NCI-H2196 (cell line): ENCODE results near the gene RAP1GAP.
A peak's percentile ranks its signal among the peaks of the same experiment; 100 is the strongest.
"Not testable (repeated sequence)": the region's sequence is repeated elsewhere in the genome, so short reads cannot be mapped to it uniquely, and the experiment has no call there.

ENCODE experiments used
- DNase-seq: peaks from one replicate; lab custom pipeline; 2025; ENCODE audit not compliant: unreplicated experiment; lab: John Stamatoyannopoulos, UW

Gene RAP1GAP

DNA sequence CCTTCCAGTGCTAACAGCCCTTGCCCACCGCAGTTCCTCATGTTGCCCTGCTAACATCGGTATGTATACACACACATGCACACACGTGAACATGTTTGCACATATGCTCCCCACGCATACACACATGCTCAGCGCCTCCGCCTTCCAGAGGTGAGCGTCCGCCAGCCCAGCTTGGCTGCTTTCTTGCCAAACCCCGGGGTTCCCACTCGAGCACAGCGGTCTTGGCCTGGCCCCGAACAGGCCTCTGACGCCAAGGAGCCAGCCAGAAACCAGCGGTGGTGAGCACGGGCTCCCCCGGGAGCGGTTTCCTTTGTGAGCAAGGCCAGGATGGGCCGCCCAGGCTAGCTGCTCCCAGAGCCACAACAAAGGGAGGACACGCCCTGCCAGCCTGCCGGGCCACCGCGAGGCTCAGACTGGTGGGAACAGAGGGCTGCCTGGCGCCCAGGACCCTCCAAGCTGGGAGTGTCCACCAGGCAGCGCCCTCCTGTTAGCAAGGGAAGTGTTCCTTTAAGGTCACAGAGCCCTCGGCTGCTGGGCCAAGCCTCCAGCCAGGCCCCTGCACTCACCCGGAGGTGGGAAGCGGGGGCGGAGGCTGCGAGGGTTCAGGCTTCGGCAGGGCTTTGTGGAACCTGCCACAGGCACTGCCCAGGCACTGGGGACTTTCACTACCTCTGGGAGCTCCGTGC, 94.5 kb downstream of the RAP1GAP start:
- DNase-seq, result peak; percentile 76

DNA sequence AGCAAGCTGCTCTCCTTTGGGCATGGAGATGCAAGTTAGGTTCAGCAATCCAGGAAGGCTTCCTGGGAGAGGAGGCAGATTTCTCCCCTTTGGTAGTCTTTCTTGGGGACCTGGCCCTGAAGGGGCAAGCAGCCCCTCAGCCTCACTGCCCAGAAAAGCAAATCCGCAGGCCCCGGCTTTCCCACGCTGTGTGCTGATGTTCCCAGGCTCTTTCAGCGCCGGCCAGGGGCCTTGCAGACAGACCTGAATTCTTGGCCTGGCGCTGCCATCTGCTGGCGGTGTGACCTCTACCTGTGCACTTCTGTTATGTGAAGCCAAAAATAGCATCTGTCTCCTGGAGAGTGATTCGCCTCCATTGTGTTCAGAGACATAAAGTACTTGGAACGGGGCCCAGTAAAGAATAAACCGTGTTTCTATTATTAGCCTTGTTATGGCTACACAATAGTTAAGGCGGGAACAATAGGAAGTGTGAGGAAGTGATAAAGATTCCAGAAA, 95.1 kb downstream of the RAP1GAP start:
- peak; percentile 96 for DNase-seq

DNA sequence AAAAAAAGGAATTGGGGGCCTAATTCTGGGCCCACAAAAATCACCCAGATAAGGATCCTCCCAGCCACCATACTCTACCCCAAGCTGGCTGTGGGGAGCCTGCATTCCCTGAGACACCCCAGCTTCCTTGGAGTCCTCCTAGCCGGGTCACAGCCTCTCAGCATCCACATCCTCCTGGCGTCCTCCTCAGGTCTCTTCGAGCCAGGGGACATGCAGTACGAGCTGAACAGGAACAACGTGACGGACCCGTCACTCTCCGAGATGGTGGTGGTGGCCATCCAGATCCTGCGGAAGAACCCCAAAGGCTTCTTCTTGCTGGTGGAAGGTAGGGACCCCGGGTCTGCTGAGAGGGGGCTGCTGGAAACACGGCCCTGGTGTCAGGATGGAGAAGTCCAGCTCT, 95.7 kb downstream of the RAP1GAP start:
- no peak for DNase-seq

DNA sequence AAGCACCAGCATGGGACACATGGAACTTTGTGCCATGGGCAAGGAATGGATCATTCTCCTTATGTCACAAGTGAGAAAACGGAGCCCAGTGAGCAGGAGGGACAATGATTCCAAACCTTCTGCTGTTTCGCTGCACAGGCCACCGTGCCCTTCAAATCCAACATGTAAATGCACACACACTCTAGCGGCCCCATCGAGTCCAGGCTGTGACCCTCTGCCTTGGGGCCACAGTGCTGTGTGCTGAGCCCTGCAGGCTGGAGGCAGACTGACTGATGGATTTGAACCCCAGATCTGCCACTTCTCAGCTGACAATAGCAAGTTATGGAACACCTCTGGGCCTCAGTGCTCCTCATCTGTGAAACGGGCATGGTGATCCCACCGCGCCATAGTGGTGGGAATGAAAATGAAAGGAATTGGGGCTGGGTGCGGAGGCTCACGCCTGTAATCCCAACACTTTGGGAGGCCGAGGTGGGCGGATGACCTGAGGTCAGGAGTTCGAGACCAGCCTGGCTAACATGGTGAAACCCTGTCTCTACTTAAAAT, 96.4 kb downstream of the RAP1GAP start:
- DNase-seq, result no peak

DNA sequence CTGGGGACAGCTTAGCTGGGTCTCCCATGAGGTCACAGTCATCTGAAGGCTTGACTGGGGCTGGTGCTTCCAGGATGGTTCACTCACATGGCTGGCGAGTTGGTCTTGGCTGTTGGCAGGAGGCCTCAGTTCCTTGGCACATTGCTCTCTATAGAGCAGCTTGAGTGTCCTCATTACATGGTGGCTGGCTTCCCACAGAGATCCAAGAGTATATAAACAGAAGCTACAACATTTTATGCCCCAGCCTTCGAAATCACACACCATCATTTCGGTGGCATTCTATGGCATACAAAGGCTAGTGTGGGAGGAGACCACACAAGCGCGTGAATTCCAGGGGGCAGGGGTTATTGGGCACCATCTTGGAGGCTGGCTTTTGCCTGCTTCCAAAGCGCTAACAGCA, 96.9 kb downstream of the RAP1GAP start:
- DNase-seq, result no peak

DNA sequence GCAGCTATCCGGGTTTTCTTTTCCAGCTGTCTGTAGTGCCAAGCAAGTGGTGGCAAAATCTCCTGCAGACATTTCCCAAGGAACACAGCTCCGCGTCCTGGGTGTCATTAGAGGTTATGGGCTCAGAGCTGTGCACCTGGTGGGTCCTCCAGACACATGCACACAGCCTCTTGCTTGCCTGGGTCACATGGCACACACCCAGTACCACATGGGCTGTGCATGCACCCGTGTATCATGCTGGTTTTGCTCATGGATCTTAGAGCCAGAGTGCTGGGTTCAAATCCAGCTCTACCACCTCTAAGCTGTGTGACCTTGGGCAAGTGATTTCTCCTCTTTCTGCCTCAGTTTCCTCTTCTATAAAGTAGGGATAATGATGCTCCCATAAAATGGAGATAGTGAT, 98.3 kb downstream of the RAP1GAP start:
- DNase-seq, result no peak

DNA sequence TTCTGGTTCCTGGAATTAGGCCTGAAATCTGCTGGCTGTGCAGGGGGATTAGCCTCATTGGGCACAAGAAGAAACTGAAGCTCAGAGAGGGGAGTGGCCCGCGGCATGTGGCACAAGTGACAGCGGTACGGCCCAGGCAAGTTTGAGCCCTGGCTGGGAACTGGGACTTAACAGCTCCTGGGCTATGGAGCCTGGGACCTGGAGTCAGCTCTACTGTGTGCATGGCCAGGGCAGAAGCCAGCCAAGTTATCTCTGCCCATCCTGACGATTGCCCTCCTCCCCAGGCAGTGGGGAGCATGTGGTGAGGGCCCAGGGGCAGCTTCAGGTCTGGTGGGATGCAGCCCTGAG, 98.7 kb downstream of the RAP1GAP start:
- no peak for DNase-seq

DNA sequence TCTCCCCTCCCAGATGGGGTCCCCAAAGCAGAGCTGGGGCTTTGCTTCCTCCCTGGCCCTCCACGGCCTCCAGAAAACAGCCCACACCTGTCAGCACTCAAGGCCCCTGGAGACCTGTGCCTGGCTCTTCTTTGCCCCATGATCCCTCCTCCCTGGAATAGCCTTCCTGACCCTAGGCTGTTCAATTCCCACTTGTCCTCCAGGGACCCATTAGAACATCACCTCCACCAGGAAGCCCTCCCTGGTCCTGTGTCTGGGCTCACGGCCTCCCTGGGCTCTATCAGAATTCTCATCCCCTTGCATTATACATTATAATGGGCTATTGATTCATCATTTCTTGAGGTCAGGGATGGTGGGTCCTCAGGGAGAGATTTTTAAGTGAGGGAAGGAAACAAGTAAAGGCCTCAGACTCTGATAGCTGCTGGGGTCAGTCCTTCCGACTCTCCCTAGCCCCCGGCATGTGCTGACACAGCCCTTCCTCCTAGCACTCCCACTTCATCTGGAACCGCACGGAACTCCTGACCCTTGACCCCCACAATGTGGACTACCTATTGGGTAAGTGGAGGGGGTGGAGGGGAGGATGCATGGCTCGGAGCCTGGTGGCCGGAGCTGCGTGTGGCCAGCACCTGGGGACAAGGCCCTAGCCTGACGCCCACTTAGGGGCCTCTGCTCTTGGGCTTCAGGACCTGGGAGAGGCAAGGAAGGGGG, 99.2 kb downstream of the RAP1GAP start:
- no peak for DNase-seq

DNA sequence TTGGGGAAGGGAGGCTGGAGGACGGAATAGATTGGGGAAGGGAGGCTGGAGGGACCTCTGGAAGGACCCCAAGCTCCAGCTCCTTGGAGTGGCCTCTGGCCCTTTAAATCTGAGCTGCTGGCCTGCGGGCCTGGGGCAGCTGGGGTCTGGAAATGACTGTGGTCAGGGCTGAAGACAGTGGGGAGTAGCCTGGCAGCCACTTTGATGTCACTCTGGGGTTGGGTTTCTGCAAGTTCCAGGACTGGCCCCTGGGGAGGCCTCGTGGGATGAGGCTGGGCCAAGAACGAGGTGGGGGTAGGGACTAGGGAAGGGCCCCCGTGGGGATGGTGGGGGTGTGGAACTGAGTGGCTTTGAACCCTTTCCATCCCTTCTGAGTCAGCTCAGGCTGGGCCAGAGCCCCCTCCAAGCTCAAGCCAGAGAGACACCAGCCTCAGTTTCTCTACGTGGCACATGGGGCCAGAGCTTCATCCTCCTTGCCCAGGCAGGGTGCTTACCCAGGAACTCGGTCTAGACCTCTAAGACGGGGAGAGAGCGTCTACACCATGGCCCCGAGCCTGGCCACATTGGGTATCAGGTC, 100.3 kb downstream of the RAP1GAP start:
- DNase-seq, result no peak

DNA sequence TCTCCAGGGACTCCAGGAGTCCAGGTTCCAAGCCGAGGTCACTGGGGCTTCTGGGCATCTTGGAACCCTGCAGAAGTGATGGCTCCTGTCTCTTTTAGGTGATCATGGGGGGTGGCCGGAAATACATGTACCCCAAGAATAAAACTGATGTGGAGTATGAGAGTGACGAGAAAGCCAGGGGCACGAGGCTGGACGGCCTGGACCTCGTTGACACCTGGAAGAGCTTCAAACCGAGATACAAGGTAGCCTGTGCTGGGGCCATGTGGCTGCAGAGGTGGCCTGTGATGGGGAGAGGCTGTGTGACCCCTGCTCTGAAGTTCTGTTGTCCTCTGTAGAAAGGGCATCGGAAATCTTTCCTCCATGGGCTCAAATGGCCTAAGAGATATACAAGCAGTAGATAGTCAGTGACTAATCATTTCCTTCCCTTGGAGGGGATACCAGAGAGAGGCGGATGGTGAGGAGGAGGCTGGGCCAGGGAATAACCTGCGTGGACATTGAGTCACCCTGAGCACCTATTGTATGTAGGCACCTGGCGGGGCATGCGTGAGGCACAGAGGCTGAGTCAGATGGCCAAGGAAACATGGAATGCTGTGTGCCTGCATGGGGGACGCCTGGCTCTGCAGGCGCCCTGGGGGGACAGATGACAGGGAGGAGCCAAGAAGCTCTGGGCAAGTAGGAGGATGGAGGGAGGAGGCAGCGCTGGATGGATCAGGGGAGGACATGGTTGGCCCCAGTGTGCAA, 101.0 kb downstream of the RAP1GAP start:
- no peak for DNase-seq

DNA sequence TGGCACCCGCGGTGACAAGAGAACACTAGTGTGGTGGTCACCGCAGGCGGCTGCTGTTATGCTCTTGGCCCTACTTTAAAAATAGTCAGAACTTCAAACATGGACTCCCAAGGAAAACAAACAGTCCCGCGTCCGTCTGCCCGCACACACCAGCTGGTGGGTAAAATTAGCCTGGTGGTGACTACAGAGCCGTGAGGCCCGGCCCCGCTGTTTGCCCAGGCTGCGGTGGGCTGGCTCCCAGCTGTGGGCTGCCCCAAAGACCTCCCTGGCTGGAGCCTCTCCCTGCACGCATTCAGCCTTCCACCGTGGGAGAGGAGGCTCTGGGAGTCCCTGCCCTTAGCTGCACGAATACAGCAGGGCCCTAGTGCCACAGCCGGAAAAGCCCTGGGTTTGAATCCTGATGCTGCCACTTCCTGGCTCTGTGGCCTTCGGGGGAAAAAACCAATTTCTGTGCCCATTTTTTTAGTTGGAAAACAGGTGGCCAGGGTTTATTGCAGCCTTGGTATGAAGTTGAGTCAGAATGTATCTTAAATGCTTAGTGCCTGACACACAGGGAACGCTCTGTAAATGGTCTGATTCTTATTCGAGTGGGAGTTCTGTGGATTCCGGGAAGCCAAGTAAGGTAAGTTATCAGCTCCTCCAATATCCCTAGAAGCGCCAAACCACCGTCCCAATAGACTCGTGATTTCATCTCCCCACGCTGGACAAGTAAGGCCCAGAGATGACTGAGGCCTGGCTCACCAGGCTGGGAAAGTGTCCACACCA, 101.7 kb downstream of the RAP1GAP start:
- no peak for DNase-seq

DNA sequence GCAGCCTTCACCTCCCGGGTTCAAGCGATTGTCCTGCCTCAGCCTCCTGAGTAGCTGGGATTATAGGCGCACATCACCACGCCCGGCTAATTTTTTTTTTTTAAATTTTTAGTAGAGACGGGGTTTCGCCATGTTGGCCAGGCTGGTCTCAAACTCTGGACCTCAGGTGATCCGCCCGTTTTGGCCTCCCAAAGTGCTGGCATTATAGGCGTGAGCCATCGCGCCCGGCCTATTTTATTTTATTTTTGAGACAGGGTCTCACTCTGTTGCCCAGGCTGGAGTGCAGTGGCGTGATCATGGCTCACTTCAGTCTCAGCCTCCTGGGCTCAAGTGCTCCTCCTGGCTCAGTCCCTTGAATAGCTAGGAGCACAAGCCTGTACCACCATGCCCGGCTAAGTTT, 102.8 kb downstream of the RAP1GAP start:
- not testable (repeated sequence) for DNase-seq

DNA sequence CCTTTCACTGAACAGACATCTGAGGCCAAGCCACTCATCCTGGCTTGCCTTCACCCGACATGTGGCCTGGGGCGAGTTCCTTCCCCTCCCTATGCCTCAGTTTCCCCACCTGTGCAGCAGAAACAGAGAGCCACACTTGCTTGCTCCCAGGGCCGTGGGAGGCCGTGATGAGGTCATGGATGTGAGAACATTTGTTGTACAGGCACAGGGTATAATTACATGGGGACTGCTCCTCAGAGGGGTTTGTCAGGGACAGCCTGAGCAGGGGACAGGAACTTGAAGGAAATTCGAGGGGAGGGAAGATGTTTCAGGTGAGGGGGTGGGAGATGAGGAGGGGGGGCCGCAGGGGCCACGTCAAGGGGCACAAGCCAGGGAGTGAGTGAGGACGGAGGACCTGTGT, 103.9 kb downstream of the RAP1GAP start:
- DNase-seq, result no peak

DNA sequence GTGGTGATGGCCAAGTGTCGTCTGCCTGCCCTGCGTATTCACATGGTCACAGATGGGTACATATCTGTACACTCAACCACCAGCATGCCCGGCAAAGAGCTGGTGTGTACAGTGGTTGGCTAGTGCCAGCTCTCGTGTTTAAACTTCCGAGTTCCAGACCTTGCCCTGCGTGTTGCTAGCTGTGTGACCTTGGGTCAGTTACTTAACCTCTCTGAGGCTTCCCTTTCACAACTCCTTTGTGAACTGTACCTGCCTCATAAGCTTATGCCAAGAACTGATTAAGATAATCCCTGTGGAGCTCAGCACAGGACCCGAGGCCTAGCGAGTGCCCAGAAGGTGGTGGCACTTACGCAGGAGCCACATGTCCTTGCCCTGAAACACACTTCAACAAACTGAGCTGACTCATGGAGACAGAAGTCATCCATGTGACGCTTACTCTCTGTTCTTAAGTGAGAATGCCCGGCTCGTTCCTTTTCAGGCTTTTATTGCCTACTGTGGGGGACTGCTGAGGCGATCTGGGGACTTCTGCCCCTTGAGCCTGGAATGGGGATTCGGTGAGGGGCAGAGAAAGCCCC, 104.5 kb downstream of the RAP1GAP start:
- DNase-seq, result no peak

DNA sequence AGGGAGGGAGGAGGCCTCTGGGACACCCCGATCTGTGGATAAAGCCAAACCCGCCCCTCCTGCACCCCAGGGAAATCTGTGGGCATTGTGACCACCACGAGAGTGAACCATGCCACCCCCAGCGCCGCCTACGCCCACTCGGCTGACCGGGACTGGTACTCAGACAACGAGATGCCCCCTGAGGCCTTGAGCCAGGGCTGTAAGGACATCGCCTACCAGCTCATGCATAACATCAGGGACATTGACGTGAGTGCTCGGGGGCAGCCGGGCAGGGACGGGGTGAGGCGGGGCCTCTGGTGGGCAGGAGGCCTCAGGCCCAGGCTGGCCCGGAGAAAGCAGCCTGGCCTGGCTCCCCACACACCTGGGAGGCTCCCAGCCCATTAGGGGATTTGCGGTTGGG, 105.2 kb downstream of the RAP1GAP start:
- DNase-seq, result no peak

DNA sequence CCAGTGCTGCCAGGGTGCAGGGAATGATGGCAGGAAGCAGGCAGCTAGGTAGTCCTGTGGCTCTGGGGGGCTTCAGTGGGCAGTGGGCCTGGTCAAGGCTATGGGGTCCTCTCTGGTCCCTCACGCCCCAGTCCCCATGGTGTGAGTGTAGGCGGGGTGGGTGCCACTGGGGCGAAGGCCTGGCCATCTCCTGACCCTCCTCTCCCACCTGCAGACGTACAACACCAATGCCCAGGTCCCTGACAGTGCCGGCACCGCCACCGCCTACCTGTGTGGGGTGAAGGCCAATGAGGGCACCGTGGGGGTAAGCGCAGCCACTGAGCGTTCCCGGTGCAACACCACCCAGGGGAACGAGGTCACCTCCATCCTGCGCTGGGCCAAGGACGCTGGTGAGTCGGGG, 106.3 kb downstream of the RAP1GAP start:
- DNase-seq, result no peak

DNA sequence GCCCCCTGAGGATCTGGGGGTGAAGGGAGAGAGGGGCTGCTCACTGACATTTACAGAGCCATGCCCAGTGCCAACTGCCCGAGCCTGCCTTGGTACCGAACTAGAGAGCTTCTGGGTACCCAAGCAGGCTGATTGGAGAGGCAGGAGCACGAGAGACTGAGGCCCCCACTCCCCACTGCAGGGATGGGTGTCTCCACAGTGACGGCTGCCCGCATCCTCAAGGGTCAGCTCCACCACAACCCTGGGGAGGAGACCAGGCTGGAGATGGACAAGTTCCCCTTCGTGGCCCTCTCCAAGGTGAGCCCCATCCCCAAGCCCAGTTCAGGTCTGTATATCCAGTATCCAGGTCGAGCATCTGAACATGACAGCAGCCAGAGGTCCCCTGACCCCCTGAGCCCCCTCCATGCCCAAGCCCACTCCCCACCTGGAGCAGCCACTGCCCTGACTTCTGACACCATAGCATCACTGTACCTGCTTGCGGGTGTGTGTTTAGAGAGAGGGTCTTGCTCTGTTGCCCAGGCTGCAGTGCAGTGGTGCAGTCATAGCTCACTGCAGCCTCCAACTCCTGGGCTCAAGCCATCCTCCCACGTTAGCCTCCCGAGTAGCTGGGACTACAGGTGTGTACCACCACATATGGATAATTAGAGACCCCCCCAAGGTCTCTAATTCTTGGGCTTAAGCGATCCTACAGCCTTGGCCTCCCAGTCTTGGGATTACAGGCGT, 108.1 kb downstream of the RAP1GAP start:
- no peak for DNase-seq

DNA sequence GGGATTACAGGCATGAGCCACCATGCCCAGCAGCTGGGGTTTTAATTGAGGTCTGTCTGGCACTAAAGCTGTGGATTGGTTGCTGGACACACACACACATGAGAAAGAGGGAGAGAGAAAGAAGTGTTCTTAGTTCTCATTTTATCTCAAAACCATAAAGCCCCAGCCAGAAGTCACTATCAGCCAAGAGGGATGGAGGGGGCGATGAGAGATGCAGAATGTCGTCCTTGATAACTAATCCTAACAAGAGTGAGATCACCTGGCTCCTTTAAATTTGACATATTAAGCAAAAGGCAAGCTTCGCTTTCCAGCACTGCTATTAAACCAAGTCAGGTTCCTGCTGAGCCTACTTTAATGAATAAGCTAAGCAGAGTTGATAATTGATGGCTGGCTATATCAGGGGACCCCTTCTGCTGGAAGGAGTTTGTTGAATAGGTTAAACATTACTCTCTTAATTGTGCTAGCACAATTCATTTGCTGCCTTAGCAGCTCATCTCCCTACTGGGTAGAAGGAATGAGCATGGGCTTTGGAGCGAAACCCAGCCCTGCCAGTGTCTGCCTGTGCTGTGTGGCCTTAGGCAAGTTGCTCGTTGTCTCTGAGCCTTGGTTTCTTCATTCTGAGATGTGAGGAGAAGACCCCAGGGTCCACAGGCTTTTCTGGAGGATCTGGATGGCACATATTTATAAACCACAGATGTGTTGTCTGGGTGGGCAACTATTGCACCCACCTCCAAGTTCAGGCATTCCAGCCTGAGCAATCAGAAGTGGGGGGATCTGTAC, 109.2 kb downstream of the RAP1GAP start:
- no peak for DNase-seq
